SK-N-SH (cell line): Measurements from ENCODE around the gene MGAT5. TPM values are rescaled to one million over a fixed set of nuclear protein-coding genes. Genes with fewer than 3 reads are reported as not detected.

Experiments
- CTCF ChIA-PET: fragments of 300-600, 350-600 bp; formaldehyde crosslinking; extraction: SDS; loops from one replicate; lab custom pipeline; 2021; lab: Yijun Ruan, JAX
- POLR2A ChIA-PET: fragments of 350-600 bp; sonication (Branson Sonifier 250); formaldehyde crosslinking; extraction: SDS; loops from one replicate; lab custom pipeline; 2020; ENCODE audit warnings: antibody characterized with exemption, inconsistent platforms; lab: Yijun Ruan, JAX
- DNase-seq: peaks from one replicate; pipeline ENCODE4 v3.0.0; 2012
- H2AFZ ChIP-seq: fragments of 200-600 bp; sonication (generic); 2 replicates; pipeline ENCODE4 v1.8.1; 2016; ENCODE audit warnings: antibody characterized with exemption, mild to moderate bottlenecking, low read depth
- H3F3A ChIP-seq: fragments of 200-600 bp; sonication (generic); replicated peaks from 2 replicates; pipeline ENCODE3; 2016; ENCODE audit warnings: antibody characterized with exemption, mild to moderate bottlenecking; ENCODE audit not compliant: insufficient read depth
- H3K27ac ChIP-seq, 2 experiments: fragments of 200-500 bp in 1 of 2; fragments of 200-600 bp in 1 of 2; sonication (Bioruptor generic) in 1 of 2; sonication (generic), shearing (Covaris generic) in 1 of 2; 2 replicates each; pipeline versions ENCODE4 v1.5.1 to v1.6.1; 2014 to 2016; ENCODE audit warnings: low read depth in 2 of 2, inconsistent platforms in 1 of 2, low read length in 1 of 2, mild to moderate bottlenecking in 1 of 2, mixed read lengths in 1 of 2
- H3K27me3 ChIP-seq: fragments of 200-600 bp; sonication (generic), shearing (Covaris generic); 2 replicates; pipeline ENCODE4 v1.6.1; 2016; ENCODE audit warnings: mixed run types; ENCODE audit not compliant: insufficient read depth
- H3K36me3 ChIP-seq, 2 experiments: fragments of 200-500 bp in 1 of 2; fragments of 200-600 bp in 1 of 2; sonication (Bioruptor generic) in 1 of 2; sonication (generic) in 1 of 2; replicated peaks in 1 of 2; 2 replicates each; pipeline versions ENCODE3 to v1.5.1; 2014 to 2016; ENCODE audit warnings: low read length in 1 of 2, mild to moderate bottlenecking in 1 of 2; ENCODE audit not compliant: insufficient read depth in 2 of 2, control insufficient read depth in 1 of 2
- H3K4me1 ChIP-seq, 2 experiments: fragments of 200-500 bp in 1 of 2; fragments of 200-600 bp in 1 of 2; sonication (Bioruptor generic) in 1 of 2; sonication (generic), shearing (Covaris generic) in 1 of 2; 2 replicates each; pipeline versions ENCODE4 v1.5.1 to v1.6.1; 2014 to 2016; ENCODE audit warnings: low read depth in 1 of 2, low read length in 1 of 2, mixed run types in 1 of 2; ENCODE audit not compliant: insufficient read depth in 2 of 2, control insufficient read depth in 1 of 2
- H3K4me2 ChIP-seq: fragments of 200-600 bp; sonication (generic), shearing (Covaris generic); 2 replicates; pipeline ENCODE4 v1.6.1; 2017; ENCODE audit warnings: mixed run types
- H3K4me3 ChIP-seq, 2 experiments: fragments of 200-500 bp in 1 of 2; fragments of 200-600 bp in 1 of 2; sonication (Bioruptor generic) in 1 of 2; sonication (generic), shearing (Covaris generic) in 1 of 2; 2 replicates each; pipeline versions ENCODE4 v1.5.1 to v1.8.1; 2014 to 2016; ENCODE audit warnings: low read depth in 2 of 2, inconsistent platforms in 1 of 2, low read length in 1 of 2, mild to moderate bottlenecking in 1 of 2, mixed read lengths in 1 of 2, moderate library complexity in 1 of 2
- H3K79me2 ChIP-seq: fragments of 200-600 bp; sonication (generic); 2 replicates; pipeline ENCODE4 v1.8.1; 2017; ENCODE audit warnings: mild to moderate bottlenecking; ENCODE audit not compliant: insufficient read depth
- H3K9ac ChIP-seq: fragments of 200-600 bp; sonication (generic); 2 replicates; pipeline ENCODE4 v1.6.1; 2017; ENCODE audit warnings: mixed run types
- H3K9me2 ChIP-seq: fragments of 200-600 bp; sonication (generic); 2 replicates; pipeline ENCODE4 v1.6.1; 2017; ENCODE audit warnings: mixed run types
- H3K9me3 ChIP-seq: fragments of 200-600 bp; sonication (generic); 2 replicates; pipeline ENCODE4 v1.6.1; 2017; ENCODE audit warnings: mixed run types, mild to moderate bottlenecking, moderate library complexity
- H4K20me1 ChIP-seq: fragments of 200-600 bp; sonication (generic); 2 replicates; pipeline ENCODE4 v1.6.1; 2017; ENCODE audit warnings: mild to moderate bottlenecking, mixed run types; ENCODE audit not compliant: insufficient read depth
- CHD2 ChIP-seq: fragments of 150-350 bp; IDR thresholded peaks from 2 replicates; pipeline ENCODE4 v1.6.1; 2018; ENCODE audit warnings: low read length; ENCODE audit not compliant: partially characterized antibody
- ELF1 ChIP-seq: IDR thresholded peaks from 2 replicates; pipeline ENCODE4 v1.4.0; 2012
- EP300 ChIP-seq, 2 experiments: IDR thresholded peaks; 2 replicates each; pipeline versions ENCODE4 v1.4.0 to v1.6.1; 2012; ENCODE audit warnings: borderline replicate concordance in 1 of 2, low read depth in 1 of 2, low read length in 1 of 2
- JUND ChIP-seq: IDR thresholded peaks from 2 replicates; pipeline ENCODE4 v1.4.0; 2012
- MXI1 ChIP-seq: IDR thresholded peaks from 2 replicates; pipeline ENCODE4 v1.6.1; 2012; ENCODE audit warnings: mild to moderate bottlenecking, low read depth, low read length, improper control_type of control experiment
- NFIC ChIP-seq: IDR thresholded peaks from 2 replicates; pipeline ENCODE4 v1.4.0; 2012; ENCODE audit warnings: borderline replicate concordance
- SMC3 ChIP-seq: IDR thresholded peaks from 2 replicates; pipeline ENCODE4 v1.6.1; 2012; ENCODE audit warnings: low read depth, low read length, improper control_type of control experiment
- TCF12 ChIP-seq: IDR thresholded peaks from 2 replicates; pipeline ENCODE4 v1.4.0; 2012
- TEAD4 ChIP-seq: IDR thresholded peaks from 2 replicates; pipeline ENCODE4 v1.4.0; 2012; ENCODE audit warnings: mild to moderate bottlenecking, borderline replicate concordance; ENCODE audit not compliant: insufficient read depth
- WGBS: methylation state at CpG from one replicate; pipeline ENCODE4 v1.1.6; 2017; ENCODE audit warnings: low lambda C conversion rate; 5-methylcytosine and 5-hydroxymethylcytosine counted together
- polyA plus RNA-seq, 3 experiments: library from polyadenylated mRNA; depleted of rRNA; stranded (reverse); fragments of >200 nt; gene quantifications; 2 replicates each; pipeline ENCODE4 v1.2.3, GENCODE V29; 2012
- TF ChIP-seq, protein P1 (sequence below): IDR thresholded peaks from 2 replicates; pipeline ENCODE4 v1.4.0; 2012; ENCODE audit warnings: low read depth, borderline replicate concordance
- TF ChIP-seq, protein P2 (sequence below): IDR thresholded peaks from 2 replicates; pipeline ENCODE4; 2012
- TF ChIP-seq, protein P3 (sequence below): IDR thresholded peaks from 2 replicates; pipeline ENCODE4 v1.4.0; 2012; ENCODE audit warnings: low read depth
- TF ChIP-seq, protein P4 (sequence below): IDR thresholded peaks from 2 replicates; pipeline ENCODE4 v1.4.0; 2012; ENCODE audit warnings: low read depth, borderline replicate concordance
- TF ChIP-seq, protein P5 (sequence below): IDR thresholded peaks from 2 replicates; pipeline ENCODE4 v1.6.1; 2012; ENCODE audit warnings: mild to moderate bottlenecking, low read depth, low read length, moderate library complexity

Gene MGAT5
- polyA plus RNA-seq, 1 of the 3 experiments (the other 2 are of a cell fraction): 18.2 TPM

DNA sequence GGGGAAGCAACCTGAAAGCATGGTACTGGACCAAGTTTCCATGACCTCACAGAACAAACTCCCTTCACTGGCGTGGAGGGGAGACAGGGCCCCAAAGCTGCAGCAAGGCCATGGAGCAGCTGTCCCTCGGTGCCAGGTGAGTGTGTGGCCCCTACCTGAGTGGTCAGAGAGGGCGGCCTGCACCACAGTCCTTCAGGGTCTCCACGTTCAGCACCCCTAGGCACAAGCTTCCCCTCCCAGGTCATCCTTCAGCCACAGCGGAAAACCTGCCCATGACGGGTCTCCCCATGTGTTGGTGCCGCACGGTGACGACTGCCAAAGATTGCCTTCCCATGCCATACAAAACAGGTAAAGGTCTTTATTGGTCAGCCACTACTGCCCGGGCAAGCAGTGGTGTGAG lies 201.6 kb downstream of the MGAT5 start (continued):
- TF ChIP-seq, protein P1, sequence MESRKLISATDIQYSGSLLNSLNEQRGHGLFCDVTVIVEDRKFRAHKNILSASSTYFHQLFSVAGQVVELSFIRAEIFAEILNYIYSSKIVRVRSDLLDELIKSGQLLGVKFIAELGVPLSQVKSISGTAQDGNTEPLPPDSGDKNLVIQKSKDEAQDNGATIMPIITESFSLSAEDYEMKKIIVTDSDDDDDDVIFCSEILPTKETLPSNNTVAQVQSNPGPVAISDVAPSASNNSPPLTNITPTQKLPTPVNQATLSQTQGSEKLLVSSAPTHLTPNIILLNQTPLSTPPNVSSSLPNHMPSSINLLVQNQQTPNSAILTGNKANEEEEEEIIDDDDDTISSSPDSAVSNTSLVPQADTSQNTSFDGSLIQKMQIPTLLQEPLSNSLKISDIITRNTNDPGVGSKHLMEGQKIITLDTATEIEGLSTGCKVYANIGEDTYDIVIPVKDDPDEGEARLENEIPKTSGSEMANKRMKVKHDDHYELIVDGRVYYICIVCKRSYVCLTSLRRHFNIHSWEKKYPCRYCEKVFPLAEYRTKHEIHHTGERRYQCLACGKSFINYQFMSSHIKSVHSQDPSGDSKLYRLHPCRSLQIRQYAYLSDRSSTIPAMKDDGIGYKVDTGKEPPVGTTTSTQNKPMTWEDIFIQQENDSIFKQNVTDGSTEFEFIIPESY: no peak
- no peak for TF ChIP-seq TCF12
- TF ChIP-seq SMC3: no peak
- TF ChIP-seq EP300 (IDR thresholded peaks at IDR 0.05; ENCODE audit: borderline replicate concordance in 1 of 2, low read depth in 1 of 2, low read length in 1 of 2): no peak
- no peak for TF ChIP-seq NFIC
- TF ChIP-seq CHD2: no peak
- TF ChIP-seq, protein P2, sequence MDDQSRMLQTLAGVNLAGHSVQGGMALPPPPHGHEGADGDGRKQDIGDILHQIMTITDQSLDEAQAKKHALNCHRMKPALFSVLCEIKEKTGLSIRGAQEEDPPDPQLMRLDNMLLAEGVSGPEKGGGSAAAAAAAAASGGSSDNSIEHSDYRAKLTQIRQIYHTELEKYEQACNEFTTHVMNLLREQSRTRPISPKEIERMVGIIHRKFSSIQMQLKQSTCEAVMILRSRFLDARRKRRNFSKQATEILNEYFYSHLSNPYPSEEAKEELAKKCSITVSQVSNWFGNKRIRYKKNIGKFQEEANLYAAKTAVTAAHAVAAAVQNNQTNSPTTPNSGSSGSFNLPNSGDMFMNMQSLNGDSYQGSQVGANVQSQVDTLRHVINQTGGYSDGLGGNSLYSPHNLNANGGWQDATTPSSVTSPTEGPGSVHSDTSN: no peak
- TF ChIP-seq, protein P3, sequence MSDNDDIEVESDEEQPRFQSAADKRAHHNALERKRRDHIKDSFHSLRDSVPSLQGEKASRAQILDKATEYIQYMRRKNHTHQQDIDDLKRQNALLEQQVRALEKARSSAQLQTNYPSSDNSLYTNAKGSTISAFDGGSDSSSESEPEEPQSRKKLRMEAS: no peak
- no peak for TF ChIP-seq ELF1
- TF ChIP-seq, protein P4, sequence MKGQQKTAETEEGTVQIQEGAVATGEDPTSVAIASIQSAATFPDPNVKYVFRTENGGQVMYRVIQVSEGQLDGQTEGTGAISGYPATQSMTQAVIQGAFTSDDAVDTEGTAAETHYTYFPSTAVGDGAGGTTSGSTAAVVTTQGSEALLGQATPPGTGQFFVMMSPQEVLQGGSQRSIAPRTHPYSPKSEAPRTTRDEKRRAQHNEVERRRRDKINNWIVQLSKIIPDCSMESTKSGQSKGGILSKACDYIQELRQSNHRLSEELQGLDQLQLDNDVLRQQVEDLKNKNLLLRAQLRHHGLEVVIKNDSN: no peak
- TF ChIP-seq, all 33 proteins: peak for 0

DNA sequence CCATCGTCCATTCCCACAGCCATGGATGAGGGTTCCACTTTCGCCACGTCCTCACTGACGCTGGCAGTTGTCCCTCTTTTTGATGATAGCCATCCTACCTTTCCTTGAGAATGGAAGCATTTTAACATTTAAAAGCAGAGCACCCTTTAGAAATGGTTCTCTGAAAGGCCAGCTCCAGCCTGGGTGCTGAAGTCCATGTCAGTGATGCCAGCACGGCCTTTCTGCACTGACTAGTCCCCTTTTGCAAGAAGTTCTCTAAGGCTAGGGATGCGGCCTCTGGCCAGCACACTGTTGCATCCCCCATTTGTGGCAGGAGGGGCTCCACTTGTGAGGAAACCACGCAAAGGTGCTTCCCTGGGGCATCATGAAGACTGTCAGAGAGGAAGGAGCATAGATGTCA lies 203.5 kb downstream of the MGAT5 start:
- no peak for DNase-seq
- TF ChIP-seq JUND: no peak
- TF ChIP-seq NFIC: no peak
- no peak for TF ChIP-seq MXI1
- TF ChIP-seq, protein P5, sequence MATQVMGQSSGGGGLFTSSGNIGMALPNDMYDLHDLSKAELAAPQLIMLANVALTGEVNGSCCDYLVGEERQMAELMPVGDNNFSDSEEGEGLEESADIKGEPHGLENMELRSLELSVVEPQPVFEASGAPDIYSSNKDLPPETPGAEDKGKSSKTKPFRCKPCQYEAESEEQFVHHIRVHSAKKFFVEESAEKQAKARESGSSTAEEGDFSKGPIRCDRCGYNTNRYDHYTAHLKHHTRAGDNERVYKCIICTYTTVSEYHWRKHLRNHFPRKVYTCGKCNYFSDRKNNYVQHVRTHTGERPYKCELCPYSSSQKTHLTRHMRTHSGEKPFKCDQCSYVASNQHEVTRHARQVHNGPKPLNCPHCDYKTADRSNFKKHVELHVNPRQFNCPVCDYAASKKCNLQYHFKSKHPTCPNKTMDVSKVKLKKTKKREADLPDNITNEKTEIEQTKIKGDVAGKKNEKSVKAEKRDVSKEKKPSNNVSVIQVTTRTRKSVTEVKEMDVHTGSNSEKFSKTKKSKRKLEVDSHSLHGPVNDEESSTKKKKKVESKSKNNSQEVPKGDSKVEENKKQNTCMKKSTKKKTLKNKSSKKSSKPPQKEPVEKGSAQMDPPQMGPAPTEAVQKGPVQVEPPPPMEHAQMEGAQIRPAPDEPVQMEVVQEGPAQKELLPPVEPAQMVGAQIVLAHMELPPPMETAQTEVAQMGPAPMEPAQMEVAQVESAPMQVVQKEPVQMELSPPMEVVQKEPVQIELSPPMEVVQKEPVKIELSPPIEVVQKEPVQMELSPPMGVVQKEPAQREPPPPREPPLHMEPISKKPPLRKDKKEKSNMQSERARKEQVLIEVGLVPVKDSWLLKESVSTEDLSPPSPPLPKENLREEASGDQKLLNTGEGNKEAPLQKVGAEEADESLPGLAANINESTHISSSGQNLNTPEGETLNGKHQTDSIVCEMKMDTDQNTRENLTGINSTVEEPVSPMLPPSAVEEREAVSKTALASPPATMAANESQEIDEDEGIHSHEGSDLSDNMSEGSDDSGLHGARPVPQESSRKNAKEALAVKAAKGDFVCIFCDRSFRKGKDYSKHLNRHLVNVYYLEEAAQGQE: no peak
- no peak for TF ChIP-seq TEAD4
- no peaks in the 10 kb centered on the region for H3K27me3 ChIP-seq
- no peak overlapping the region for H3K4me3 ChIP-seq
- no peak overlapping the region; a peak in 1 of 4 replicates for H3K27ac ChIP-seq
- no peak overlapping the region for H2AFZ ChIP-seq
- H3F3A ChIP-seq: no peaks in the 10 kb centered on the region
- no peaks in the 10 kb centered on the region for H3K9me2 ChIP-seq
- no peaks in the 10 kb centered on the region for H3K79me2 ChIP-seq
- CTCF ChIA-PET: no interaction called here
- POLR2A ChIA-PET: no interaction called here
- H3K4me2 ChIP-seq: no peak overlapping the region
- peaks cover 0 to 4% of the 10 kb centered on the region in 2 experiments for H3K36me3 ChIP-seq
- WGBS: 85% methylated on average over 7 of the region's 7 CpGs
- H3K4me1 ChIP-seq: peaks cover 0 to 14% of the 10 kb centered on the region in 2 experiments; a peak in 1 of 4 replicates
- H3K9me3 ChIP-seq: no peaks in the 10 kb centered on the region
- H3K9ac ChIP-seq: no peak overlapping the region
- no peaks in the 10 kb centered on the region for H4K20me1 ChIP-seq
